H1 (cell line): ENCODE data around the gene MAP7D1. TPM values are rescaled to one million over a fixed set of nuclear protein-coding genes. Genes with fewer than 3 reads are reported as not detected.

Experiments used
- BCL11A ChIP-seq, 2 experiments: IDR thresholded peaks; one replicate each; pipeline ENCODE4 v1.6.1; 2011; ENCODE audit warnings: low read depth in 2 of 2, low read length in 2 of 2, mild to moderate bottlenecking in 2 of 2
- BRCA1 ChIP-seq: IDR thresholded peaks from 2 replicates; pipeline ENCODE4 v1.6.1; 2012; ENCODE audit warnings: low read depth, low read length, improper control_type of control experiment
- CBX5 ChIP-seq: fragments of 300-800, 300-1000 bp; sonication (generic); IDR thresholded peaks from 2 replicates; pipeline ENCODE4 v1.7.1; 2016; ENCODE audit warnings: antibody characterized with exemption, low read length, low read depth
- CEBPB ChIP-seq: IDR thresholded peaks from 2 replicates; pipeline ENCODE4 v1.6.1; 2012; ENCODE audit warnings: low read depth, low read length
- CHD2 ChIP-seq: IDR thresholded peaks from 2 replicates; pipeline ENCODE4 v1.6.1; 2012; ENCODE audit warnings: low read length, improper control_type of control experiment
- EZH2 ChIP-seq: fragments of 200-600 bp; sonication (generic); IDR thresholded peaks from 2 replicates; pipeline ENCODE4 v1.7.1; 2012; ENCODE audit warnings: low read depth, mild to moderate bottlenecking, moderate library complexity, low read length, inconsistent platforms; ENCODE audit not compliant: severe bottlenecking
- HDAC2 ChIP-seq, 2 experiments: fragments of 300-600 bp in 1 of 2; sonication (generic) in 1 of 2; IDR thresholded peaks; 2 replicates each; pipeline ENCODE4 v1.6.1; 2011 to 2012; ENCODE audit warnings: low read depth in 2 of 2, low read length in 2 of 2, mild to moderate bottlenecking in 2 of 2, moderate library complexity in 2 of 2, borderline replicate concordance in 1 of 2, inconsistent platforms in 1 of 2
- HDAC6 ChIP-seq: IDR thresholded peaks from one replicate; pipeline ENCODE4 v1.7.1; 2012; ENCODE audit warnings: low read depth, mild to moderate bottlenecking, inconsistent platforms, low read length, moderate library complexity
- JUN ChIP-seq: IDR thresholded peaks from 2 replicates; pipeline ENCODE4 v1.6.1; 2011; ENCODE audit warnings: low read depth, mild to moderate bottlenecking, improper control_type of control experiment, low read length
- KDM1A ChIP-seq: fragments of 200-600, 300-600 bp; sonication (generic); IDR thresholded peaks from 2 replicates; pipeline ENCODE4 v1.7.1; 2016; ENCODE audit warnings: mild to moderate bottlenecking, low read length, borderline replicate concordance
- POLR2A ChIP-seq, 2 experiments: IDR thresholded peaks; 1 replicate in 1 of 2; 2 replicates in 1 of 2; pipeline ENCODE4 v1.6.1; 2011; ENCODE audit warnings: low read depth in 2 of 2, low read length in 2 of 2, mild to moderate bottlenecking in 2 of 2; ENCODE audit errors: control extremely low read depth in 1 of 2
- POLR2AphosphoS5 ChIP-seq: IDR thresholded peaks from 2 replicates; pipeline ENCODE4 v1.6.1; 2011; ENCODE audit warnings: low read depth, low read length
- RBBP5 ChIP-seq: IDR thresholded peaks from 2 replicates; pipeline ENCODE4 v1.7.1; 2012; ENCODE audit warnings: low read depth, mild to moderate bottlenecking, inconsistent platforms, low read length, moderate library complexity, borderline replicate concordance
- SIN3A ChIP-seq, 2 experiments: IDR thresholded peaks in 1 of 2; conservative IDR thresholded peaks in 1 of 2; 2 replicates each; pipeline ENCODE4 v1.6.1; 2011 to 2012; ENCODE audit warnings: low read length in 2 of 2, improper control_type of control experiment in 1 of 2, low read depth in 1 of 2, mild to moderate bottlenecking in 1 of 2
- SP1 ChIP-seq: IDR thresholded peaks from 2 replicates; pipeline ENCODE4 v1.6.1; 2011; ENCODE audit warnings: low read depth, low read length
- SRF ChIP-seq: IDR thresholded peaks from 2 replicates; pipeline ENCODE4 v1.6.1; 2011; ENCODE audit warnings: mild to moderate bottlenecking, low read depth, low read length, moderate library complexity
- polyA plus RNA-seq, 7 experiments: library from polyadenylated mRNA; depleted of rRNA in 3 of 7; stranded (reverse) in 5 of 7; unstranded in 2 of 7; fragments of >200 nt in 5 of 7; fragments of 200-250 nt in 2 of 7; gene quantifications; 1 replicate in 5 of 7; 2 replicates in 1 of 7; 4 replicates in 1 of 7; pipeline versions ENCODE4 v1.2.1 to v1.2.3, GENCODE V29; 2011 to 2013; ENCODE audit warnings: missing spikeins in 2 of 7, mixed read lengths in 2 of 7
- total RNA-seq: library from RNA; stranded (reverse); fragmentation: NEBNext Ultra II Directional; extraction: Animal tissue kit (Norgen Biotek cat#: 25700); gene quantifications from 2 replicates; pipeline ENCODE4 v1.2.1, GENCODE V29; 2021
- TF ChIP-seq, protein P1 (sequence below): IDR thresholded peaks from 2 replicates; pipeline ENCODE4 v1.6.1; 2011; ENCODE audit warnings: low read length, improper control_type of control experiment
- TF ChIP-seq, protein P2 (sequence below): IDR thresholded peaks from 2 replicates; pipeline ENCODE4 v1.6.1; 2012; ENCODE audit warnings: inconsistent platforms
- TF ChIP-seq, protein P3 (sequence below), 3 experiments: IDR thresholded peaks; 1 replicate in 2 of 3; 2 replicates in 1 of 3; pipeline versions ENCODE4 v1.5.1 to v1.6.1; 2011; ENCODE audit warnings: low read length in 3 of 3, mild to moderate bottlenecking in 3 of 3, inconsistent platforms in 2 of 3, low read depth in 1 of 3, moderate library complexity in 1 of 3; ENCODE audit not compliant: insufficient read depth in 1 of 3; ENCODE audit errors: control extremely low read depth in 1 of 3

The MAP7D1 gene
- total and polyA plus RNA-seq, 2 of the 8 experiments (the other 6 are each of a cell fraction or from before 2014, with no cell fraction given): 18.2 to 52.4 TPM

DNA sequence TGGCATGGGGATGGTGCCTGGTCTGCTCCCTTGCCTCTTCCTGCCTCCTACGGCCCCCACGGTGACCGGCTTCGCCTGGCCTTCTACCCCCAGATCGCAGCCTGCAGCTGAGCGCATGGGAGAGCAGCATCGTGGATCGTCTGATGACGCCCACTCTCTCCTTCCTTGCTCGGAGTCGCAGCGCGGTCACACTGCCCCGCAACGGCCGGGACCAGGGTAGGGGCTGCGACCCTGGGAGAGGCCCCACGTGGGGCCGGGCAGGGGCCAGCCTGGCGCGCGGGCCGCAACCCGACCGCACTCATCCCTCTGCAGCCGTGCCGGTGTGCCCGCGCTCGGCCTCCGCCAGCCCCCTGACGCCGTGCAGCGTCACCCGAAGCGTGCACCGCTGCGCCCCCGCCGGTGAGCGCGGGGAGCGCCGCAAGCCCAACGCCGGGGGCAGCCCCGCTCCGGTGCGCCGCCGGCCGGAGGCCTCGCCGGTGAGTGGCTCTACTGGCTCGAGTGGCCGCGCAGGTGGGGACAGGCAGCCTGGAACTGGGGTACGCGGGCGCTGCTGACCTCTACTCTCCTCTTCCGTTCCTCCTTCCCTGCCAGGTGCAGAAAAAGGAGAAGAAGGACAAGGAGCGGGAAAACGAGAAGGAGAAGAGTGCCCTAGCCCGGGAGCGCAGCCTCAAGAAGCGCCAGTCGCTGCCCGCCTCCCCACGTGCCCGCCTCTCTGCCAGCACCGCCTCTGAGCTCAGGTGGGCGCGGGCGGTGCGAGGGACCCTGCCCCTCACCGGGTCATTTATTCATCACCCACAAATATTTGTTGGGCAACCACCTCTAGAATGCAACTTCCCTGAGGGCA is 20.4 kb downstream of the MAP7D1 start (continued):
- TF ChIP-seq RBBP5: no peak
- TF ChIP-seq KDM1A: no peak
- TF ChIP-seq SP1: no peak; the same call in 1 of the 2 replicates
- TF ChIP-seq EZH2: no peak
- peak in 1 of 2 experiments; percentile 40; a peak in 1 of 4 replicates for TF ChIP-seq HDAC2 (IDR thresholded peaks at IDR 0.05; ENCODE audit: borderline replicate concordance in 1 of 2, low read depth in 2 of 2, low read length in 2 of 2)
- TF ChIP-seq JUN: no peak
- peak in 1 of 2 experiments; percentile 58; a peak in 1 of 4 replicates for TF ChIP-seq SIN3A (conservative IDR thresholded peaks at IDR 0.05 in 1 of 2, IDR thresholded peaks at IDR 0.05 in 1 of 2; ENCODE audit: low read depth in 1 of 2, low read length in 2 of 2)
- peak; percentile 62; the same call in 1 of the 2 replicates for TF ChIP-seq POLR2AphosphoS5
- TF ChIP-seq HDAC6: no peak
- TF ChIP-seq, protein P1, sequence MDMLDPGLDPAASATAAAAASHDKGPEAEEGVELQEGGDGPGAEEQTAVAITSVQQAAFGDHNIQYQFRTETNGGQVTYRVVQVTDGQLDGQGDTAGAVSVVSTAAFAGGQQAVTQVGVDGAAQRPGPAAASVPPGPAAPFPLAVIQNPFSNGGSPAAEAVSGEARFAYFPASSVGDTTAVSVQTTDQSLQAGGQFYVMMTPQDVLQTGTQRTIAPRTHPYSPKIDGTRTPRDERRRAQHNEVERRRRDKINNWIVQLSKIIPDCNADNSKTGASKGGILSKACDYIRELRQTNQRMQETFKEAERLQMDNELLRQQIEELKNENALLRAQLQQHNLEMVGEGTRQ: no peak
- TF ChIP-seq, protein P2, sequence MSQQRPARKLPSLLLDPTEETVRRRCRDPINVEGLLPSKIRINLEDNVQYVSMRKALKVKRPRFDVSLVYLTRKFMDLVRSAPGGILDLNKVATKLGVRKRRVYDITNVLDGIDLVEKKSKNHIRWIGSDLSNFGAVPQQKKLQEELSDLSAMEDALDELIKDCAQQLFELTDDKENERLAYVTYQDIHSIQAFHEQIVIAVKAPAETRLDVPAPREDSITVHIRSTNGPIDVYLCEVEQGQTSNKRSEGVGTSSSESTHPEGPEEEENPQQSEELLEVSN: peak; percentile 64; the same call in 1 of the 2 replicates
- TF ChIP-seq BRCA1: no peak
- no peak for TF ChIP-seq BCL11A (IDR thresholded peaks at IDR 0.05; ENCODE audit: low read depth in 2 of 2, low read length in 2 of 2)
- TF ChIP-seq SRF: no peak
- peak; percentile 7; the same call in 1 of the 2 replicates for TF ChIP-seq CHD2
- TF ChIP-seq CBX5: no peak
- no peak for TF ChIP-seq CEBPB
- TF ChIP-seq, protein P3, sequence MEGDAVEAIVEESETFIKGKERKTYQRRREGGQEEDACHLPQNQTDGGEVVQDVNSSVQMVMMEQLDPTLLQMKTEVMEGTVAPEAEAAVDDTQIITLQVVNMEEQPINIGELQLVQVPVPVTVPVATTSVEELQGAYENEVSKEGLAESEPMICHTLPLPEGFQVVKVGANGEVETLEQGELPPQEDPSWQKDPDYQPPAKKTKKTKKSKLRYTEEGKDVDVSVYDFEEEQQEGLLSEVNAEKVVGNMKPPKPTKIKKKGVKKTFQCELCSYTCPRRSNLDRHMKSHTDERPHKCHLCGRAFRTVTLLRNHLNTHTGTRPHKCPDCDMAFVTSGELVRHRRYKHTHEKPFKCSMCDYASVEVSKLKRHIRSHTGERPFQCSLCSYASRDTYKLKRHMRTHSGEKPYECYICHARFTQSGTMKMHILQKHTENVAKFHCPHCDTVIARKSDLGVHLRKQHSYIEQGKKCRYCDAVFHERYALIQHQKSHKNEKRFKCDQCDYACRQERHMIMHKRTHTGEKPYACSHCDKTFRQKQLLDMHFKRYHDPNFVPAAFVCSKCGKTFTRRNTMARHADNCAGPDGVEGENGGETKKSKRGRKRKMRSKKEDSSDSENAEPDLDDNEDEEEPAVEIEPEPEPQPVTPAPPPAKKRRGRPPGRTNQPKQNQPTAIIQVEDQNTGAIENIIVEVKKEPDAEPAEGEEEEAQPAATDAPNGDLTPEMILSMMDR (IDR thresholded peaks at IDR 0.05; ENCODE audit: control extremely low read depth in 1 of 3, insufficient read depth in 1 of 3, low read depth in 1 of 3, low read length in 3 of 3): peak; percentile 84 to 94 (median 87)
- TF ChIP-seq POLR2A (IDR thresholded peaks at IDR 0.05; ENCODE audit: control extremely low read depth in 1 of 2, low read depth in 2 of 2, low read length in 2 of 2): peak in 1 of 2 experiments; percentile 24; a peak in 1 of 3 replicates
